Stimulated activated CD4-positive, alpha-beta T cell treated with anti-CD3 and anti-CD28 coated beads, Interleukin-15, amount 100 ng/mL, for 1 hour (primary cell): Measurements from ENCODE around the gene PAFAH1B2.
"Not testable (repeated sequence)": the region's sequence is repeated elsewhere in the genome, so short reads cannot be mapped to it uniquely, and the experiment has no call there.

Experiments
- DNase-seq, 2 donors: peaks; one replicate each; pipeline ENCODE4 v3.0.0-alpha.2; 2020; ENCODE audit warnings: low read depth in 1 of 2, low spot score in 1 of 2

Gene PAFAH1B2

GRCh38 chr11:117172724-117173421 lies 28.8 kb downstream of the PAFAH1B2 start:
- no peak for DNase-seq

GRCh38 chr11:117175104-117175503 lies 31.0 kb downstream of the PAFAH1B2 start:
- no peak for DNase-seq

GRCh38 chr11:117175781-117176180 lies 31.7 kb downstream of the PAFAH1B2 start:
- no peak for DNase-seq

- DNase-seq = no peak
Observed at GRCh38 chr11:117176186-117176585, 32.1 kb downstream of the PAFAH1B2 start.

GRCh38 chr11:117177534-117178209 lies 33.6 kb downstream of the PAFAH1B2 start:
- DNase-seq = no peak

- DNase-seq = peak; percentile 70 to 78
Observed at GRCh38 chr11:117178210-117179034, 34.3 kb downstream of the PAFAH1B2 start, which contains the start of gene SIDT2. SIDT2 (plus strand) TSS chr11:117178743; CDS start chr11:117179264, 521 bp downstream.

- peak in 1 of 2 donors; percentile 18 for DNase-seq
Observed at GRCh38 chr11:117179048-117179999, 35.2 kb downstream of the PAFAH1B2 start.

GRCh38 chr11:117180020-117180419 lies 35.9 kb downstream of the PAFAH1B2 start:
- DNase-seq = no peak

GRCh38 chr11:117180661-117181585 lies 36.8 kb downstream of the PAFAH1B2 start:
- DNase-seq = peak in 1 of 2 donors; percentile 30

- no peak for DNase-seq
Observed at GRCh38 chr11:117181586-117182550, 37.8 kb downstream of the PAFAH1B2 start.

GRCh38 chr11:117182551-117182935 lies 38.5 kb downstream of the PAFAH1B2 start:
- DNase-seq = no peak

- DNase-seq = not testable (repeated sequence)
Observed at GRCh38 chr11:117183178-117183577, 39.1 kb downstream of the PAFAH1B2 start.

GRCh38 chr11:117183724-117184349 lies 39.8 kb downstream of the PAFAH1B2 start:
- DNase-seq = no peak

GRCh38 chr11:117185736-117186430 lies 41.8 kb downstream of the PAFAH1B2 start:
- DNase-seq = no peak

- no peak for DNase-seq
Observed at GRCh38 chr11:117186431-117186761, 42.3 kb downstream of the PAFAH1B2 start.

GRCh38 chr11:117187007-117187406 lies 42.9 kb downstream of the PAFAH1B2 start:
- no peak for DNase-seq

- DNase-seq = no peak
Observed at GRCh38 chr11:117187428-117187798, 43.3 kb downstream of the PAFAH1B2 start.
